Colonic mucosa (tissue), 4 donors: ENCODE data around the gene TMA7. TPM values are rescaled to one million over a fixed set of nuclear protein-coding genes. Genes with fewer than 3 reads are reported as not detected.

ENCODE experiments used
- DNase-seq: peaks from one replicate; pipeline ENCODE4 v3.0.0-alpha.2; 2020
- H3K27ac ChIP-seq: fragments of 200-600 bp; one replicate; pipeline ENCODE4 v1.8.0; 2021
- H3K27me3 ChIP-seq: fragments of 200-600 bp; one replicate; pipeline ENCODE4 v1.8.0; 2021
- H3K36me3 ChIP-seq: fragments of 200-600 bp; one replicate; pipeline ENCODE4 v1.8.0; 2021
- H3K4me1 ChIP-seq: fragments of 200-600 bp; one replicate; pipeline ENCODE4 v1.8.0; 2021; ENCODE audit warnings: mild to moderate bottlenecking
- H3K4me3 ChIP-seq: fragments of 200-600 bp; one replicate; pipeline ENCODE4 v1.8.0; 2021
- H3K9ac ChIP-seq, 2 donors: one replicate each; pipeline ENCODE4 v1.7.0; 2013; ENCODE audit warnings: control low read depth in 2 of 2, low read depth in 2 of 2, low read length in 2 of 2
- H3K9me3 ChIP-seq: fragments of 200-600 bp; one replicate; pipeline ENCODE4 v1.8.0; 2021
- CTCF ChIP-seq: fragments of 200-600 bp; IDR thresholded peaks from one replicate; pipeline ENCODE4 v1.8.0; 2022; ENCODE audit warnings: antibody characterized with exemption, mild to moderate bottlenecking
- intact Hi-C: fragments of 100-400 bp; cut with DNase I; formaldehyde crosslinking; loops from one replicate; pipeline ENCODE4 v1.14.1; 2022
- total RNA-seq, 2 donors: library from RNA; stranded (reverse); fragmentation: NEBNext Ultra II Directional in 1 of 2; extraction: Animal tissue kit (Norgen Biotek cat#: 25700) in 1 of 2; gene quantifications; one replicate each; pipeline ENCODE4 v1.2.1, GENCODE V29; 2021
- donor health status: healthy.
- donor health status: DM: no; HTN: no; CAD: no.
- donor health status: DM: no; HTN: no; CAD: no.

Gene TMA7
- total RNA-seq, 2 donors from 2014 or later, result 185 to 259 TPM

GRCh38 chr3:48432411-48433371 lies 7.4 kb upstream of the TMA7 start:
- Histone ChIP-seq H3K9ac (peak overlapping the region in 1 of 2 donors; percentile 48), H3K36me3 (no peaks in the 10 kb centered on the region), H3K27ac (peak overlapping the region; percentile 67), H3K27me3 (no peaks in the 10 kb centered on the region), H3K9me3 (no peaks in the 10 kb centered on the region), H3K4me1 (peaks cover 28% of the 10 kb centered on the region), H3K4me3 (no peak overlapping the region)
- DNase-seq, result peak; percentile 46
- intact Hi-C loops, result no loop called here
- no peak for TF ChIP-seq CTCF

- no peak for TF ChIP-seq CTCF
- Histone ChIP-seq H3K4me3 (no peak overlapping the region), H3K36me3 (no peaks in the 10 kb centered on the region), H3K27me3 (no peaks in the 10 kb centered on the region), H3K27ac (peak overlapping the region; percentile 67), H3K9ac (peak overlapping the region in 1 of 2 donors; percentile 48), H3K9me3 (no peaks in the 10 kb centered on the region), H3K4me1 (peaks cover 28% of the 10 kb centered on the region)
- intact Hi-C loops, result no loop called here
- peak; percentile 89 for DNase-seq
Measured at GRCh38 chr3:48433472-48434118, 6.5 kb upstream of the TMA7 start.

DNA sequence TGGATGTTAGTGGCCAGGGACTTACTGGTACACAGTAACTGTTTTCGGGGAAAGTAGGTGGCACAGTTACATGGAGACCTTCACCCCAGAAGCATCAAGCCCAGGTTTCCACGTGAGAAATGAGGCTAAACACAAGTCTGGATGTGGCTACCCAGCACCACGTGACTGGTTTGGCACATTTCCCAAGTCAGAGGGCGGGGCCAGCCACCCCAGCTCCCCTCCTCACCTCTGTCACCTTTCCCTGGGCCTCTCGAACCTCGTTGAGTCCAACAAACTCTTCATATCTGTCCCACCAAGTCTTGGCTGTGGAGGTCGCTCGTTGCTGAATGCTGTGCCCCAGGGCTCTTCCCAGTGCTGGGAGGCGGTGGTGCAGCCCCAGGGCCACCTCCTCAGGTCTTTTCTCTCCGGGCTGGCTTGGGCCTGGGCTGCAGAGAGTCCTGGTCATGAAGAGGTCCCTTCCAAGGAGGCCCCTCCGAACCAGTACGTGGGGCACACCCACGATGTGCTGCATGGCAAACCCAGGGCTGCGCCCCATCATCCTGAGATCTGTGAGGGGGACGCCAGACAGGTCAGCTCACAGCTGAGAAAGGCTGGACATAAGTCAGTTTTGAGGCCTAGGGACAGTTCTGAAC lies 5.3 kb upstream of the TMA7 start:
- Histone ChIP-seq H3K27me3 (no peaks in the 10 kb centered on the region), H3K4me3 (no peak overlapping the region), H3K36me3 (no peaks in the 10 kb centered on the region), H3K9ac (peak overlapping the region; percentile 27 to 70), H3K4me1 (peaks cover 35% of the 10 kb centered on the region), H3K27ac (peak overlapping the region; percentile 67), H3K9me3 (no peaks in the 10 kb centered on the region)
- no peak for TF ChIP-seq CTCF
- DNase-seq, result peak; percentile 59
- intact Hi-C loops, result loop anchor here (5.0 kb wide), 1 partner anchor 242 kb away; no protein-coding TSS in a partner anchor

- DNase-seq, result no peak
- H3K4me1 ChIP-seq, result peaks cover 32% of the 10 kb centered on the region
Measured at GRCh38 chr3:48435223-48435595, 4.8 kb upstream of the TMA7 start.

More at GRCh38 chr3:48435223-48435595, 4.8 kb upstream of the TMA7 start:
- no peak for TF ChIP-seq CTCF
- intact Hi-C loops, result loop anchor here (5.0 kb wide), 1 partner anchor 243 kb away; no protein-coding TSS in a partner anchor
- no peaks in the 10 kb centered on the region for H3K27me3 ChIP-seq
- H3K4me3 ChIP-seq, result no peak overlapping the region
- peak overlapping the region in 1 of 2 donors; percentile 70 for H3K9ac ChIP-seq
- no peaks in the 10 kb centered on the region for H3K9me3 ChIP-seq
- H3K36me3 ChIP-seq, result no peaks in the 10 kb centered on the region
- no peak overlapping the region for H3K27ac ChIP-seq
